Stomach (tissue), 19 donors: ENCODE results near the gene ZNF444. TPM values are rescaled to one million over a fixed set of nuclear protein-coding genes. Genes with fewer than 3 reads are reported as not detected.

Experiments used
- DNase-seq, 2 donors: peaks; one replicate each; pipeline versions ENCODE4 v3.0.0 to v3.0.0-alpha.2; 2013 to 2019
- H3K27ac ChIP-seq, 5 donors: fragments of 200-600 bp in 4 of 5; sonication (generic) in 4 of 5; one replicate each; pipeline ENCODE4 v1.5.1; 2013 to 2019; ENCODE audit warnings: mild to moderate bottlenecking in 1 of 5, moderate library complexity in 1 of 5
- H3K27me3 ChIP-seq, 3 donors: fragments of 200-600 bp; sonication (generic); one replicate each; pipeline ENCODE4 v1.5.1; 2017 to 2019; ENCODE audit warnings: mixed run types in 1 of 3
- H3K36me3 ChIP-seq, 4 donors: fragments of 200-600 bp; sonication (generic); 1 replicate in 3 of 4; 2 replicates in 1 of 4; pipeline ENCODE4 v1.5.1; 2016 to 2019
- H3K4me1 ChIP-seq, 4 donors: fragments of 200-600 bp; sonication (generic); one replicate each; pipeline ENCODE4 v1.5.1; 2016 to 2019
- H3K4me3 ChIP-seq, 4 donors: fragments of 200-600 bp; sonication (generic) in 3 of 4; one replicate each; pipeline ENCODE4 v1.5.1; 2016 to 2019; ENCODE audit warnings: mild to moderate bottlenecking in 1 of 4
- H3K9me3 ChIP-seq, 4 donors: fragments of 200-600 bp; sonication (generic); one replicate each; pipeline ENCODE4 v1.5.1; 2016 to 2019
- CTCF ChIP-seq, 7 experiments: fragments of 450-650 bp in 4 of 7; fragments of 200-600 bp in 3 of 7; sonication (generic) in 3 of 7; IDR thresholded peaks; one replicate each; pipeline ENCODE4 v1.5.1; 2016 to 2019; ENCODE audit warnings: antibody characterized with exemption in 7 of 7, control low read depth in 2 of 7, mild to moderate bottlenecking in 1 of 7
- EP300 ChIP-seq: sonication (generic); formaldehyde crosslinking; IDR thresholded peaks from one replicate; pipeline ENCODE4 v1.6.1; 2017; ENCODE audit warnings: antibody characterized with exemption
- POLR2A ChIP-seq, 4 donors: fragments of 450-650 bp; IDR thresholded peaks; one replicate each; pipeline ENCODE4 v1.6.1; 2016; ENCODE audit warnings: antibody characterized with exemption in 4 of 4, control low read depth in 2 of 4, mild to moderate bottlenecking in 1 of 4, moderate library complexity in 1 of 4
- POLR2AphosphoS5 ChIP-seq, 3 donors: sonication (generic); formaldehyde crosslinking; IDR thresholded peaks; one replicate each; pipeline ENCODE4 v1.6.1; 2016; ENCODE audit warnings: antibody characterized with exemption in 3 of 3
- WGBS, 5 donors: extraction: QIAGEN DNeasy Blood & Tissue Kit in 3 of 5; methylation state at CpG; one replicate each; pipeline versions ENCODE4 v1.1.5 to v1.1.7; 2013 to 2018; 5-methylcytosine and 5-hydroxymethylcytosine counted together
- intact Hi-C: fragments of 100-400 bp; cut with DNase I; formaldehyde crosslinking; loops from one replicate; pipeline ENCODE4 v1.15.1; 2023; ENCODE audit warnings: low total_unique reads
- long read RNA-seq, 10 donors: transcript quantifications; one replicate each; lab custom pipeline, GENCODE V29; 2026
- polyA plus RNA-seq, 3 donors: library from polyadenylated mRNA; stranded (reverse); fragments of 200-250 nt; gene quantifications; one replicate each; pipeline ENCODE4 v1.2.3, GENCODE V29; 2013
- total RNA-seq, 5 donors: library from RNA; depleted of rRNA; stranded (reverse); fragments of >200 nt; gene quantifications; one replicate each; pipeline versions ENCODE4 v1.1.0 to v1.2.3, GENCODE V29; 2014 to 2016
- donor health status: healthy with polysubstance abuse.
- donor health status: Bipolar disorder and iron deficiency.
- donor health status: healthy.

The ZNF444 gene
- total RNA-seq (10 to 100 TPM; 13.4 to 77.0 (median 62.9) TPM), polyA plus RNA-seq (10 to 100 TPM; 31.9 to 44.7 (median 36.5) TPM)
- long read RNA-seq, donor 1, full-length matches to known transcripts: 11 of 11 reads
- long read RNA-seq, donor 1, partial matches to known transcripts: 0 of 11 reads
- long read RNA-seq, donor 1, other reads (novel, unspliced or antisense): 0 of 11 reads
- long read RNA-seq, donor 2, full-length matches to known transcripts: 12 of 17 reads
- long read RNA-seq, donor 2, partial matches to known transcripts: 5 of 17 reads
- long read RNA-seq, donor 2, other reads (novel, unspliced or antisense): 0 of 17 reads
- long read RNA-seq, donor 3, partial matches to known transcripts: 0 of 3 reads
- long read RNA-seq, donor 3, other reads (novel, unspliced or antisense): 0 of 3 reads
- long read RNA-seq, donor 4, partial matches to known transcripts: 0 of 2 reads
- long read RNA-seq, donor 4, other reads (novel, unspliced or antisense): 0 of 2 reads
- long read RNA-seq, donor 5, full-length matches to known transcripts: 11 of 11 reads
- long read RNA-seq, donor 5, partial matches to known transcripts: 0 of 11 reads
- long read RNA-seq, donor 5, other reads (novel, unspliced or antisense): 0 of 11 reads
- long read RNA-seq, donor 6, full-length matches to known transcripts: 36 of 59 reads
- long read RNA-seq, donor 6, partial matches to known transcripts: 23 of 59 reads
- long read RNA-seq, donor 6, other reads (novel, unspliced or antisense): 0 of 59 reads
- long read RNA-seq, donor 7, partial matches to known transcripts: 14 of 20 reads
- long read RNA-seq, donor 7, other reads (novel, unspliced or antisense): 0 of 20 reads
- long read RNA-seq, donor 8, full-length matches to known transcripts: 6 of 11 reads
- long read RNA-seq, donor 8, partial matches to known transcripts: 5 of 11 reads
- long read RNA-seq, donor 8, other reads (novel, unspliced or antisense): 0 of 11 reads
- long read RNA-seq, donor 9, partial matches to known transcripts: 0 of 4 reads
- long read RNA-seq, donor 9, other reads (novel, unspliced or antisense): 0 of 4 reads
- long read RNA-seq, donor 10, full-length matches to known transcripts: 5 of 5 reads
- long read RNA-seq, donor 10, partial matches to known transcripts: 0 of 5 reads
- long read RNA-seq, donor 10, other reads (novel, unspliced or antisense): 0 of 5 reads

GRCh38 chr19:56140583-56141416 is at the start of gene ZNF444:
ZNF444 (plus strand) TSS chr19:56141287; CDS start chr19:56146912, 5,625 bp downstream.
- peak; percentile 99 to 100 for DNase-seq

GRCh38 chr19:56091751-56092546 is 49.1 kb upstream of the ZNF444 start:
- Histone ChIP-seq H3K36me3 (peaks cover 25 to 89% (median 79%) of the 10 kb centered on the region in 4 donors), H3K27ac (peak overlapping the region in 1 of 5 donors; percentile 9), H3K27me3 (no peaks in the 10 kb centered on the region), H3K4me3 (no peak overlapping the region), H3K9me3 (no peaks in the 10 kb centered on the region), H3K4me1 (peaks cover 0 to 26% (median 13%) of the 10 kb centered on the region in 4 donors)
- no peak for TF ChIP-seq POLR2AphosphoS5 (IDR thresholded peaks at IDR 0.05)
- TF ChIP-seq POLR2A (IDR thresholded peaks at IDR 0.05): no peak
- TF ChIP-seq EP300: no peak
- TF ChIP-seq CTCF (IDR thresholded peaks at IDR 0.05): no peak
- intact Hi-C loops: no loop called here
- no peak for DNase-seq
- WGBS, 5 donors: 90 to 92% (median 91%) methylated on average over 37 to 38 of the region's 38 CpGs

More at GRCh38 chr19:56140583-56141416, at the start of gene ZNF444:
- Histone ChIP-seq H3K4me3 (peak within 1 kb of the TSS; percentile 54 to 65 (median 60)), H3K27ac (peak within 1 kb of the TSS; percentile 87 to 97 (median 95)), H3K36me3 (peaks cover 0 to 4% (median 0%) of the 10 kb centered on the region in 4 donors), H3K27me3 (no peaks in the 10 kb centered on the region), H3K4me1 (peaks cover 52 to 88% (median 76%) of the 10 kb centered on the region in 4 donors), H3K9me3 (no peaks in the 10 kb centered on the region)
- TF ChIP-seq POLR2AphosphoS5 (IDR thresholded peaks at IDR 0.05) (peak; percentile 42 to 91 (median 84)), EP300 (no peak), CTCF (IDR thresholded peaks at IDR 0.05) (no peak), POLR2A (IDR thresholded peaks at IDR 0.05) (peak in 2 of 4 donors; percentile 35 to 57)
- intact Hi-C loops: no loop called here
- WGBS, 5 donors: 0 to 2% (median 1%) methylated on average over 41 to 56 of the region's 56 CpGs

DNA sequence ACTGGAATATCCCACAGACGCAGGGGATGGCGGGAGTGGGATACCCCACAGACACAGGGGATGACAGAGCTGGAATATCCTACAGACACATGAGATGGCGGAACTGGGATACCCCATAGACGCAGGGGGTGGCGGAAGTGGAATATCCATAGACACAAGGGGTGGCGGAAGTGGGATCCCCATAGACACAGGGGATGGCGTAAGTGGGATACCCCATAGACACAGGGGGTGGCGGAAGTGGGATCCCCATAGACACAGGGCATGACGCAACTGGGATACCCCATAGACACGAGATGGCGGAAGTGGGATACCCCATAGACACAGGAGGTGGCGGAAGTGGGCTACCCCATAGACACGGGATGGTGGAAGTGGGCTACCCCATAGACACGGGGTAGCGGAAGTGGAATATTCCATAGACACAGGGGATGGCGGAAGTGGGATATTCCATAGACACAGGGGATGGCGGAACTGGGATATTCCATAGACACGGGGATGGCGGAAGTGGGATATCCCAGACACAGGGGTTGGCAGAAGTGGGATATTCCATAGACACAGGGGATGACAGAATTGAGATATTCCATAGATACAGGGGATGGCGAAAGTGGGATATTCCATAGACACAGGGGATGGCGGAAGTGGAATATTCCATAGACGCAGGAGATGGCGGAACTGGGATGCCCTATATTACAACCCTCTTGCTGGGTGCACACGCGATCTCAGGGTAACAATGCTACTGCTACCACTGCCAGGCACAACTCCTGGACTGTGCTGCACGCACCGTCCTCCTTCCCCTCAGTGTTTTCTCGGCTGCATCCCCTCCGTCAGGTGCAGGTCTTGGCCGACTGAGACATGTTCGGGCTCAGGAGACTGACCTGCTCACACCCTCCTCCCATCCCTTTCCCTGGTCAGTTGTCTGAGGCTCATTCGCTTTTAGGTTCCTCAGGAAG is 48.1 kb upstream of the ZNF444 start:
- no peaks in the 10 kb centered on the region for H3K27me3 ChIP-seq
- H3K9me3 ChIP-seq: no peaks in the 10 kb centered on the region
- DNase-seq: no peak
- H3K27ac ChIP-seq: no peak overlapping the region
- intact Hi-C loops: no loop called here
- TF ChIP-seq POLR2A (IDR thresholded peaks at IDR 0.05): no peak
- TF ChIP-seq CTCF (IDR thresholded peaks at IDR 0.05): no peak
- TF ChIP-seq POLR2AphosphoS5 (IDR thresholded peaks at IDR 0.05): no peak
- TF ChIP-seq EP300: no peak
- H3K36me3 ChIP-seq: peaks cover 22 to 88% (median 79%) of the 10 kb centered on the region in 4 donors
- 96 to 99% (median 98%) methylated on average over 32 of the region's 32 CpGs for WGBS, 5 donors
- no peak overlapping the region for H3K4me3 ChIP-seq
- peaks cover 0 to 36% (median 22%) of the 10 kb centered on the region in 4 donors for H3K4me1 ChIP-seq
